Omental fat pad (tissue), 4 donors: Measurements from ENCODE around the gene IL11. TPM values are rescaled to one million over a fixed set of nuclear protein-coding genes. Genes with fewer than 3 reads are reported as not detected.
"Not testable (repeated sequence)": the region's sequence is repeated elsewhere in the genome, so short reads cannot be mapped to it uniquely, and the experiment has no call there.

Experiments used
- ATAC-seq: fragments of 150-250 bp; one replicate; pipeline ENCODE4 v1.9.1; 2016; ENCODE audit warnings: mild to moderate bottlenecking, moderate library complexity; ENCODE audit not compliant: low FRiP score
- DNase-seq: peaks from one replicate; pipeline ENCODE4 v3.0.0-alpha.2; 2019; ENCODE audit warnings: low spot score
- total RNA-seq, 4 donors: library from RNA; depleted of rRNA; stranded (reverse); fragments of >200 nt; gene quantifications; one replicate each; pipeline ENCODE4 v1.1.0, GENCODE V29; 2016
- TF ChIP-seq, protein P1 (sequence below), 3 donors: fragments of 450-650 bp; IDR thresholded peaks; one replicate each; pipeline ENCODE4 v1.5.1; 2016 to 2017; ENCODE audit warnings: antibody characterized with exemption in 3 of 3, mild to moderate bottlenecking in 3 of 3, moderate library complexity in 2 of 3

The IL11 gene
- total RNA-seq, 4 donors from 2014 or later = 0.28 to 1.2 TPM; not detected in 2

- TF ChIP-seq, protein P1, sequence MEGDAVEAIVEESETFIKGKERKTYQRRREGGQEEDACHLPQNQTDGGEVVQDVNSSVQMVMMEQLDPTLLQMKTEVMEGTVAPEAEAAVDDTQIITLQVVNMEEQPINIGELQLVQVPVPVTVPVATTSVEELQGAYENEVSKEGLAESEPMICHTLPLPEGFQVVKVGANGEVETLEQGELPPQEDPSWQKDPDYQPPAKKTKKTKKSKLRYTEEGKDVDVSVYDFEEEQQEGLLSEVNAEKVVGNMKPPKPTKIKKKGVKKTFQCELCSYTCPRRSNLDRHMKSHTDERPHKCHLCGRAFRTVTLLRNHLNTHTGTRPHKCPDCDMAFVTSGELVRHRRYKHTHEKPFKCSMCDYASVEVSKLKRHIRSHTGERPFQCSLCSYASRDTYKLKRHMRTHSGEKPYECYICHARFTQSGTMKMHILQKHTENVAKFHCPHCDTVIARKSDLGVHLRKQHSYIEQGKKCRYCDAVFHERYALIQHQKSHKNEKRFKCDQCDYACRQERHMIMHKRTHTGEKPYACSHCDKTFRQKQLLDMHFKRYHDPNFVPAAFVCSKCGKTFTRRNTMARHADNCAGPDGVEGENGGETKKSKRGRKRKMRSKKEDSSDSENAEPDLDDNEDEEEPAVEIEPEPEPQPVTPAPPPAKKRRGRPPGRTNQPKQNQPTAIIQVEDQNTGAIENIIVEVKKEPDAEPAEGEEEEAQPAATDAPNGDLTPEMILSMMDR (IDR thresholded peaks at IDR 0.05) = no peak
- ATAC-seq (no peak), DNase-seq (peak; percentile 49)
These were observed 29.1 kb downstream of the IL11 start for GRCh38 chr19:55341171-55341588.

- TF ChIP-seq, protein P1 (IDR thresholded peaks at IDR 0.05) = no peak
- no peak for ATAC-seq
- no peak for DNase-seq
These were observed 29.5 kb downstream of the IL11 start for GRCh38 chr19:55340784-55341147.

DNA sequence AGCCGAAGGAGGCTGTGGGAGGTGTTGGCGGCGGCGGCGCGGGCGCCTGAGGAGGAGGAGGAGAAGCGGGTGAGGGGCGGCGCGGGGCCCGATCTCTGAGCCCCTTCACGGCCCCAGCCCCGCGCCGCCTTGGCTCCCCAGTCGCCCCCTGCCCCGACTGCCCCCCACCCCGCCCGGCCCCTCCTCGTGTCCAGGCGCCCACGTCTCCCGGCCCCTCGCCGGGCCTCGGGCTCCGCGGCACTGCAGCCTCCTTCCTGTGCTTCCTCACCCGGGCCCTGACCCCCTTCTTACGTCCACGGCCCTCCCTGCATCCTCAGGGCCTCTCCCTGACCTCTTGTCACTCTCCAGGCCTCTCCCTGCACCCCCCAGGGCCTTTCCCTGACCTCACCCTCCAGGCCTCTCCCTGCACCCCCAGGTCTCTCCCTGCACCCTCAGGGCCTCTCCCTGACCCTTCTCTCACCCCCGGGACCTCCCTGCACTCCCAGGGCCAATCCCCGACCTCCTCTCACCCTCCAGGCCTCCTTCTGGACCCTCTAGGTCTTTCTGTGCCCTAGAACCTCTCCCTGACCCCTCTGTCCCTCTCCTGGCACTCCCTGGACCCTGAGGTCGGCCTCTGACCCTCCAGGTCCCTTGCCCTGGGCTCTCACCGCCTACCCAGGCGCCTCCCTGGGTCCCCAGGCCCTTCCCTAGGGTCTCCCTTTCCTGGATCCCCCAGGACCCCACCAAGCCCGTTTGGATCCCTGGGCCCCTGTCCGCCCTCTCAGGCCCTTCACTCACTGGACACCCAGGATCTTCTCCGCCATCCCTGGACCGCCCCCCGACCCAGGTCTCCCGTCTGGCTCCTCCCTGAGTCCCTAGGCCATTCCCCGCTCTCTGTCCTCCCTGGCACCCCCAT lies 30.1 kb downstream of the IL11 start:
- TF ChIP-seq, protein P1 (IDR thresholded peaks at IDR 0.05) = no peak
- ATAC-seq (no peak), DNase-seq (no peak)

DNA sequence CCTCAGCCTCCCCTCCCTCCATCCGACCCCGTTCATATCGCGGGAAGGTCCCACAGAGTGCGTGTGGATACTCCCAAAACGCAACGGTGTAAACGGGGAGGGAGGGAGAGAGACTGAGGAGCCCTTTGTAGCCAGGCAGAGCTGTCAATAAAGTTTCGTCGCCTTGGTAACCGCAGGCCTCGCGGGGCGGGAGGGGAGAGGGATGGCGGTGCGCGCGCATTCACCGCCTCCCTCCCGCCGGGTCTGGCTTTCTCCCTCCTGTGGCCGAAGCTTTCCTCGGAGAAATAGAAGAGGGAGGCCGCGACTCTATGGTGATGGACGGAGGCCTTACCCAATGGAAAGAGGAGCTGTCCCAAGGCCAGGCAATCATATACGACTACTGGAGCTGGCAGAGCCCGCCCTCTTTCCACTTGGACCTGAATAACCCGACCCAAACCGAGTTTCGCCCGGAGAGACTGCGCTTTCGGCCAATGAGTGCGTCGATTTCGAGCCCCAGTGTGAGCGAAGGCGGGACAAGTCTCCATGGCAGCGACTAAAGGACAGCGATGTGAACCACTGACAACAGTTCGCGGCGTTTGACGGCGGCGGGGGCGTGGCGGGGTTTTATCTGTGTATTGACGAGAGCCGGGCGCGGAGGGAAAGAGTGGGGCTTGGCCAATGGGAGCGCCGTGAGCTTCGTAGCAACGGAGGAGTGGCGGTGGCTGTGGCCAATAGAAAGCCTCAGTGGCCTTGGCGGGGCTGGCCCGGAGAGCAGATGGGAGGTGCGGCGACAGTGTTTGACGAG lies 31.0 kb downstream of the IL11 start, which contains the start of gene KMT5C:
Gene KMT5C, plus strand, starts transcription at position 772 of the 784 bp plus-strand sequence. CDS start 2,061 bp downstream, outside the sequence.
- DNase-seq (peak; percentile 100), ATAC-seq (peak; percentile 96)
- TF ChIP-seq, protein P1 (IDR thresholded peaks at IDR 0.05) = no peak

- TF ChIP-seq, protein P1 (IDR thresholded peaks at IDR 0.05) = no peak
- ATAC-seq (no peak), DNase-seq (no peak)
These were observed 34.2 kb downstream of the IL11 start for GRCh38 chr19:55336101-55336500.

DNA sequence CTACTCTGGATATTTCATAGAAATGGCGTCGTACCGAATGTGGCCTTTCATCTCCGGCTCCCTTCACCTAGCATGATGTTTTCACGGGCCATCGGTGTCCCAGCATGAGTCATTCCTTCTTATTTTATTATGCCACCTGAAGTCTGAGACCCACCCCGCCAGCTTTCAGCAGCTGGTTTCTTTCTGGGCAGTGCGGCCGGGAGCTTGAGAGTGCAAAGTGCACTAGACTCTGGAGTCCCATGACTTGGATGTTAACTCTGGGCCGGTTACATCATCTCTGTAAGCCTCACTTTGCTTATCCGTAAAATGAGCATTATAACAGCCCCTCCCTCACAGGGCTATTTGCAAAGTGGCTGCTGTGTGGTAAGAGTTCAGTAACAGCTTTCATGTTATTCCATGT lies 36.4 kb downstream of the IL11 start:
- TF ChIP-seq, protein P1 (IDR thresholded peaks at IDR 0.05) = no peak
- DNase-seq (no peak), ATAC-seq (no peak)

- ATAC-seq, DNase-seq: not testable (repeated sequence)
These were observed 40.5 kb downstream of the IL11 start for GRCh38 chr19:55329791-55330190.

DNA sequence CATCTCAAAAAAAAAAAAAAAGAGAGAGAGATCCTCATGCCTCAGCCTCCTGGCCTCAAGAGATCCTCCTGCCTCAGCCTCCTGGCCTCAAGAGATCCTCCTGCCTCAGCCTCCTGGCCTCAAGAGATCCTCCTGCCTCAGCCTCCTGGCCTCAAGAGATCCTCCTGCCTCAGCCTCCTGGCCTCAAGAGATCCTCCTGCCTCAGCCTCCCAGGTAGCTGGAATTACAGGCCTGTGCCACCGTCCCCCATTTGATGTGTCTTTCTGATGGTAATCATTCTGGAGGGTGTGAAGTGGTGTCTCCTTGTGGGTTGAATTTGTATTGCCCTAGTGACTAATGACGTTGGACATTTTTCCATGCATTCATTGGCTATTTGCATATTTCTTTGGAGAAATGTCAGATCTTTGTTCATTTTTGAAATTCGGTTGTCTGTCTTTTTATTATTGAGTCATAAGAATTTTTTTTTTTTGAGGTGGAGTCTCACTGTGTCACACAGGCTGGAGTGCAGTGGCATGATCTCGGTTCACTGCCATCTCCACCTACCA lies 41.4 kb downstream of the IL11 start:
- ATAC-seq, DNase-seq: not testable (repeated sequence)
